ENCODE data around the gene GUCY2F. TPM values are rescaled to one million over a fixed set of nuclear protein-coding genes. Genes with fewer than 3 reads are reported as not detected.

Gene GUCY2F
- total and polyA plus RNA-seq, 5 donors: not detected

GRCh38 chrX:109343671-109344070, 138.2 kb downstream of the GUCY2F start:
- H3K27me3 ChIP-seq (ENCODE audit: control insufficient read depth, insufficient read depth): no peaks in the 10 kb centered on the region
- no peak overlapping the region for H3K4me3 ChIP-seq (ENCODE audit: low read length)
- intact Hi-C loops (cut with DNase I): no loop called here
- H3K4me1 ChIP-seq (ENCODE audit: control insufficient read depth, insufficient read depth, low read length): no peaks in the 10 kb centered on the region
- ATAC-seq (peak in 1 of 2 donors; percentile 41), DNase-seq (no peak)
- H3K9me3 ChIP-seq (ENCODE audit: control insufficient read depth, low read length): no peaks in the 10 kb centered on the region
- 46% methylated on average over 2 of the region's 2 CpGs for WGBS
- no peak overlapping the region for H3K27ac ChIP-seq (ENCODE audit: low read length)

GRCh38 chrX:109336141-109336540, 145.7 kb downstream of the GUCY2F start:
- 68% methylated on average over 1 of the region's 1 CpG for WGBS
- Histone ChIP-seq H3K4me3 (ENCODE audit: low read length) (no peak overlapping the region), H3K4me1 (ENCODE audit: control insufficient read depth, insufficient read depth, low read length) (no peaks in the 10 kb centered on the region), H3K27me3 (ENCODE audit: control insufficient read depth, insufficient read depth) (no peaks in the 10 kb centered on the region), H3K9me3 (ENCODE audit: control insufficient read depth, low read length) (no peaks in the 10 kb centered on the region), H3K27ac (ENCODE audit: low read length) (no peak overlapping the region)
- no peak for DNase-seq
- intact Hi-C loops (cut with DNase I): no loop called here
- no peak for ATAC-seq

- Histone ChIP-seq H3K27ac (ENCODE audit: low read length) (no peak overlapping the region), H3K27me3 (ENCODE audit: control insufficient read depth, insufficient read depth) (no peaks in the 10 kb centered on the region), H3K4me3 (ENCODE audit: low read length) (no peak overlapping the region), H3K9me3 (ENCODE audit: control insufficient read depth, low read length) (no peaks in the 10 kb centered on the region), H3K4me1 (ENCODE audit: control insufficient read depth, insufficient read depth, low read length) (no peaks in the 10 kb centered on the region)
- no peak for DNase-seq
- WGBS: 54% methylated on average over 1 of the region's 1 CpG
- ATAC-seq: no peak
- intact Hi-C loops (cut with DNase I): no loop called here
These were observed 154.6 kb downstream of the GUCY2F start for GRCh38 chrX:109327251-109327650.

Other genes with a start within 250 kb of the GUCY2F start
- 1 to 10 TPM; 1.8 to 2.5 (median 2.1) TPM for gene NXT2, start 54.8 kb upstream of the GUCY2F start, total RNA-seq
- 1.7 TPM for gene NXT2, start 54.8 kb upstream of the GUCY2F start, polyA plus RNA-seq
- gene KCNE5, start 143.1 kb upstream of the GUCY2F start, total RNA-seq: 1 to 10 TPM in 1 of 4 donors, under 1 TPM in 3; 0.26 to 1.0 (median 0.44) TPM
- gene KCNE5, start 143.1 kb upstream of the GUCY2F start, polyA plus RNA-seq: 0.32 TPM